Effector memory CD4-positive, alpha-beta T cell (primary cell): ENCODE results near the gene ITFG1.

Experiments
- DNase-seq, 3 donors: peaks; one replicate each; pipeline ENCODE4 v3.0.0-alpha.2; 2020
- H3K27ac ChIP-seq: 2 replicates; pipeline ENCODE4 v1.7.0; 2013; ENCODE audit warnings: mild to moderate bottlenecking, low read length, moderate library complexity; ENCODE audit not compliant: insufficient read depth, poor library complexity, severe bottlenecking
- H3K27me3 ChIP-seq: replicated peaks from 2 replicates; pipeline ENCODE4 v1.7.0; 2013; ENCODE audit warnings: mild to moderate bottlenecking, low read length; ENCODE audit not compliant: insufficient read depth, control insufficient read depth, poor library complexity, severe bottlenecking
- H3K36me3 ChIP-seq: 2 replicates; pipeline ENCODE4 v1.7.0; 2013; ENCODE audit warnings: mild to moderate bottlenecking, low read length, moderate library complexity; ENCODE audit not compliant: control insufficient read depth, insufficient read depth
- H3K4me1 ChIP-seq: 2 replicates; pipeline ENCODE4 v1.7.0; 2013; ENCODE audit warnings: low read length, mild to moderate bottlenecking; ENCODE audit not compliant: control insufficient read depth, insufficient read depth, poor library complexity, severe bottlenecking
- H3K4me3 ChIP-seq: 2 replicates; pipeline ENCODE4 v1.7.0; 2013; ENCODE audit warnings: low read length, low read depth, mild to moderate bottlenecking; ENCODE audit not compliant: insufficient read depth, poor library complexity, severe bottlenecking
- H3K9me3 ChIP-seq: 2 replicates; pipeline ENCODE4 v1.7.0; 2013; ENCODE audit warnings: mild to moderate bottlenecking, low read length, moderate library complexity; ENCODE audit not compliant: control insufficient read depth

Gene ITFG1

GRCh38 chr16:47492428-47493377 is 31.8 kb upstream of the ITFG1 start:
- Histone ChIP-seq H3K4me1 (no peaks in the 10 kb centered on the region), H3K4me3 (no peak overlapping the region), H3K27ac (no peak overlapping the region), H3K27me3 (no peaks in the 10 kb centered on the region), H3K9me3 (no peaks in the 10 kb centered on the region), H3K36me3 (peaks cover 5% of the 10 kb centered on the region)
- DNase-seq, result no peak

- Histone ChIP-seq H3K36me3 (no peaks in the 10 kb centered on the region), H3K9me3 (no peaks in the 10 kb centered on the region), H3K27me3 (no peaks in the 10 kb centered on the region), H3K4me3 (no peak overlapping the region), H3K4me1 (no peaks in the 10 kb centered on the region), H3K27ac (no peak overlapping the region)
- DNase-seq, result no peak
These were observed 31.2 kb upstream of the ITFG1 start for GRCh38 chr16:47492036-47492427.

GRCh38 chr16:47490471-47490870 is 29.6 kb upstream of the ITFG1 start:
- DNase-seq, result no peak
- no peaks in the 10 kb centered on the region for H3K4me1 ChIP-seq
- H3K27me3 ChIP-seq, result no peaks in the 10 kb centered on the region
- H3K9me3 ChIP-seq, result no peaks in the 10 kb centered on the region
- H3K36me3 ChIP-seq, result no peaks in the 10 kb centered on the region
- H3K27ac ChIP-seq, result no peak overlapping the region
- no peak overlapping the region for H3K4me3 ChIP-seq

- no peak for DNase-seq
- H3K27ac ChIP-seq, result no peak overlapping the region
- no peaks in the 10 kb centered on the region for H3K4me1 ChIP-seq
- no peaks in the 10 kb centered on the region for H3K36me3 ChIP-seq
- H3K27me3 ChIP-seq, result no peaks in the 10 kb centered on the region
- no peak overlapping the region for H3K4me3 ChIP-seq
- no peaks in the 10 kb centered on the region for H3K9me3 ChIP-seq
These were observed 27.2 kb upstream of the ITFG1 start for GRCh38 chr16:47488051-47488450.

GRCh38 chr16:47486856-47487255 is 26.0 kb upstream of the ITFG1 start:
- Histone ChIP-seq H3K4me3 (no peak overlapping the region), H3K4me1 (no peaks in the 10 kb centered on the region), H3K9me3 (no peaks in the 10 kb centered on the region), H3K27me3 (no peaks in the 10 kb centered on the region), H3K27ac (no peak overlapping the region), H3K36me3 (no peaks in the 10 kb centered on the region)
- no peak for DNase-seq

- Histone ChIP-seq H3K4me3 (no peak overlapping the region), H3K27ac (no peak overlapping the region), H3K27me3 (no peaks in the 10 kb centered on the region)
These were observed 22.8 kb upstream of the ITFG1 start for GRCh38 chr16:47483616-47484015.

GRCh38 chr16:47481698-47482374 is 21.0 kb upstream of the ITFG1 start:
- H3K4me3 ChIP-seq, result no peak overlapping the region
- no peak overlapping the region for H3K27ac ChIP-seq
- no peaks in the 10 kb centered on the region for H3K36me3 ChIP-seq
- H3K9me3 ChIP-seq, result no peaks in the 10 kb centered on the region
- no peaks in the 10 kb centered on the region for H3K4me1 ChIP-seq
- no peak for DNase-seq
- H3K27me3 ChIP-seq, result no peaks in the 10 kb centered on the region

More at GRCh38 chr16:47483616-47484015, 22.8 kb upstream of the ITFG1 start:
- Histone ChIP-seq H3K9me3 (no peaks in the 10 kb centered on the region), H3K36me3 (no peaks in the 10 kb centered on the region), H3K4me1 (no peaks in the 10 kb centered on the region)
- DNase-seq, result no peak

GRCh38 chr16:47480410-47480809 is 19.5 kb upstream of the ITFG1 start:
- Histone ChIP-seq H3K27ac (no peak overlapping the region), H3K9me3 (no peaks in the 10 kb centered on the region), H3K4me3 (no peak overlapping the region)

GRCh38 chr16:47477679-47478078 is 16.8 kb upstream of the ITFG1 start:
- Histone ChIP-seq H3K27ac (no peak overlapping the region), H3K4me1 (no peaks in the 10 kb centered on the region), H3K4me3 (no peak overlapping the region), H3K27me3 (no peaks in the 10 kb centered on the region), H3K9me3 (no peaks in the 10 kb centered on the region), H3K36me3 (no peaks in the 10 kb centered on the region)
- no peak for DNase-seq

More at GRCh38 chr16:47480410-47480809, 19.5 kb upstream of the ITFG1 start:
- Histone ChIP-seq H3K36me3 (no peaks in the 10 kb centered on the region), H3K27me3 (no peaks in the 10 kb centered on the region), H3K4me1 (no peaks in the 10 kb centered on the region)
- DNase-seq, result no peak
